SK-N-SH (cell line): ENCODE data around the gene PSMD4. TPM values are rescaled to one million over a fixed set of nuclear protein-coding genes. Genes with fewer than 3 reads are reported as not detected.

ENCODE experiments used
- CTCF ChIA-PET: fragments of 300-600, 350-600 bp; formaldehyde crosslinking; extraction: SDS; loops from one replicate; lab custom pipeline; 2021; lab: Yijun Ruan, JAX
- POLR2A ChIA-PET: fragments of 350-600 bp; sonication (Branson Sonifier 250); formaldehyde crosslinking; extraction: SDS; loops from one replicate; lab custom pipeline; 2020; ENCODE audit warnings: antibody characterized with exemption, inconsistent platforms; lab: Yijun Ruan, JAX
- DNase-seq: peaks from one replicate; pipeline ENCODE4 v3.0.0; 2012
- H2AFZ ChIP-seq: fragments of 200-600 bp; sonication (generic); 2 replicates; pipeline ENCODE4 v1.8.1; 2016; ENCODE audit warnings: antibody characterized with exemption, mild to moderate bottlenecking, low read depth
- H3F3A ChIP-seq: fragments of 200-600 bp; sonication (generic); replicated peaks from 2 replicates; pipeline ENCODE3; 2016; ENCODE audit warnings: antibody characterized with exemption, mild to moderate bottlenecking; ENCODE audit not compliant: insufficient read depth
- H3K27ac ChIP-seq, 2 experiments: fragments of 200-500 bp in 1 of 2; fragments of 200-600 bp in 1 of 2; sonication (Bioruptor generic) in 1 of 2; sonication (generic), shearing (Covaris generic) in 1 of 2; 2 replicates each; pipeline versions ENCODE4 v1.5.1 to v1.6.1; 2014 to 2016; ENCODE audit warnings: low read depth in 2 of 2, inconsistent platforms in 1 of 2, low read length in 1 of 2, mild to moderate bottlenecking in 1 of 2, mixed read lengths in 1 of 2
- H3K27me3 ChIP-seq: fragments of 200-600 bp; sonication (generic), shearing (Covaris generic); 2 replicates; pipeline ENCODE4 v1.6.1; 2016; ENCODE audit warnings: mixed run types; ENCODE audit not compliant: insufficient read depth
- H3K36me3 ChIP-seq, 2 experiments: fragments of 200-500 bp in 1 of 2; fragments of 200-600 bp in 1 of 2; sonication (Bioruptor generic) in 1 of 2; sonication (generic) in 1 of 2; replicated peaks in 1 of 2; 2 replicates each; pipeline versions ENCODE3 to v1.5.1; 2014 to 2016; ENCODE audit warnings: low read length in 1 of 2, mild to moderate bottlenecking in 1 of 2; ENCODE audit not compliant: insufficient read depth in 2 of 2, control insufficient read depth in 1 of 2
- H3K4me1 ChIP-seq, 2 experiments: fragments of 200-500 bp in 1 of 2; fragments of 200-600 bp in 1 of 2; sonication (Bioruptor generic) in 1 of 2; sonication (generic), shearing (Covaris generic) in 1 of 2; 2 replicates each; pipeline versions ENCODE4 v1.5.1 to v1.6.1; 2014 to 2016; ENCODE audit warnings: low read depth in 1 of 2, low read length in 1 of 2, mixed run types in 1 of 2; ENCODE audit not compliant: insufficient read depth in 2 of 2, control insufficient read depth in 1 of 2
- H3K4me2 ChIP-seq: fragments of 200-600 bp; sonication (generic), shearing (Covaris generic); 2 replicates; pipeline ENCODE4 v1.6.1; 2017; ENCODE audit warnings: mixed run types
- H3K4me3 ChIP-seq, 2 experiments: fragments of 200-500 bp in 1 of 2; fragments of 200-600 bp in 1 of 2; sonication (Bioruptor generic) in 1 of 2; sonication (generic), shearing (Covaris generic) in 1 of 2; 2 replicates each; pipeline versions ENCODE4 v1.5.1 to v1.8.1; 2014 to 2016; ENCODE audit warnings: low read depth in 2 of 2, inconsistent platforms in 1 of 2, low read length in 1 of 2, mild to moderate bottlenecking in 1 of 2, mixed read lengths in 1 of 2, moderate library complexity in 1 of 2
- H3K79me2 ChIP-seq: fragments of 200-600 bp; sonication (generic); 2 replicates; pipeline ENCODE4 v1.8.1; 2017; ENCODE audit warnings: mild to moderate bottlenecking; ENCODE audit not compliant: insufficient read depth
- H3K9ac ChIP-seq: fragments of 200-600 bp; sonication (generic); 2 replicates; pipeline ENCODE4 v1.6.1; 2017; ENCODE audit warnings: mixed run types
- H3K9me2 ChIP-seq: fragments of 200-600 bp; sonication (generic); 2 replicates; pipeline ENCODE4 v1.6.1; 2017; ENCODE audit warnings: mixed run types
- H3K9me3 ChIP-seq: fragments of 200-600 bp; sonication (generic); 2 replicates; pipeline ENCODE4 v1.6.1; 2017; ENCODE audit warnings: mixed run types, mild to moderate bottlenecking, moderate library complexity
- H4K20me1 ChIP-seq: fragments of 200-600 bp; sonication (generic); 2 replicates; pipeline ENCODE4 v1.6.1; 2017; ENCODE audit warnings: mild to moderate bottlenecking, mixed run types; ENCODE audit not compliant: insufficient read depth
- FOXJ3 ChIP-seq: sonication (generic); formaldehyde crosslinking; IDR thresholded peaks from 2 replicates; pipeline ENCODE4 v1.5.1; 2020; ENCODE audit warnings: mild to moderate bottlenecking, missing genetic modification reagents
- IRF3 ChIP-seq: fragments of 150-350 bp; IDR thresholded peaks from 2 replicates; pipeline ENCODE4 v1.6.1; 2016; ENCODE audit warnings: mild to moderate bottlenecking, low read depth, low read length
- JUND ChIP-seq: IDR thresholded peaks from 2 replicates; pipeline ENCODE4 v1.4.0; 2012
- MEF2A ChIP-seq: IDR thresholded peaks from 2 replicates; pipeline ENCODE4 v1.4.0; 2012; ENCODE audit warnings: low read depth, borderline replicate concordance
- NFIC ChIP-seq: IDR thresholded peaks from 2 replicates; pipeline ENCODE4 v1.4.0; 2012; ENCODE audit warnings: borderline replicate concordance
- PBX3 ChIP-seq: IDR thresholded peaks from 2 replicates; pipeline ENCODE4; 2012
- RCOR1 ChIP-seq: fragments of 150-350 bp; IDR thresholded peaks from 2 replicates; pipeline ENCODE4 v1.6.1; 2017; ENCODE audit warnings: antibody characterized with exemption, low read length
- TAF1 ChIP-seq: IDR thresholded peaks from 2 replicates; pipeline ENCODE4 v1.6.1; 2012; ENCODE audit warnings: low read depth, mild to moderate bottlenecking, low read length, moderate library complexity, borderline replicate concordance
- TEAD4 ChIP-seq: IDR thresholded peaks from 2 replicates; pipeline ENCODE4 v1.4.0; 2012; ENCODE audit warnings: mild to moderate bottlenecking, borderline replicate concordance; ENCODE audit not compliant: insufficient read depth
- USF2 ChIP-seq: fragments of 150-350 bp; IDR thresholded peaks from 2 replicates; pipeline ENCODE4 v1.6.1; 2017; ENCODE audit warnings: antibody characterized with exemption, low read length, low read depth, borderline replicate concordance
- YY1 ChIP-seq: IDR thresholded peaks from 2 replicates; pipeline ENCODE4 v1.4.0; 2012; ENCODE audit warnings: low read depth, mild to moderate bottlenecking
- WGBS: methylation state at CpG from one replicate; pipeline ENCODE4 v1.1.6; 2017; ENCODE audit warnings: low lambda C conversion rate; 5-methylcytosine and 5-hydroxymethylcytosine counted together
- polyA plus RNA-seq, 3 experiments: library from polyadenylated mRNA; depleted of rRNA; stranded (reverse); fragments of >200 nt; gene quantifications; 2 replicates each; pipeline ENCODE4 v1.2.3, GENCODE V29; 2012
- TF ChIP-seq, protein P1 (sequence below): IDR thresholded peaks from 2 replicates; pipeline ENCODE4 v1.6.1; 2012; ENCODE audit warnings: mild to moderate bottlenecking, low read depth, low read length, moderate library complexity

PSMD4 gene
- polyA plus RNA-seq, 1 of the 3 experiments (the other 2 are of a cell fraction) = 419 TPM

DNA sequence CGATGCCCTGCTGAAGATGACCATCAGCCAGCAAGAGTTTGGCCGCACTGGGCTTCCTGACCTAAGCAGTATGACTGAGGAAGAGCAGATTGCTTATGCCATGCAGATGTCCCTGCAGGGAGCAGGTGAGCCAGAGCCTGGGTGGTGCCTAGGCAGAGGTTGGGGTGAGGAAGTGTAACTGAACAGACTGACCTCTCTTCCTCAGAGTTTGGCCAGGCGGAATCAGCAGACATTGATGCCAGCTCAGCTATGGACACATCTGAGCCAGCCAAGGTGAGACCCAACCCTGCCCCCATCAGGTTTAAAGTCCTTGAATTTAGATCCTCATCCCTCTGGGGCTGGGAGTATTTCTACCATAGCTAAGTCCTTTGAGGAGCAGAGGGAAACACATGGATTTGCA is 11.8 kb downstream of the PSMD4 start:
- CTCF ChIA-PET = interaction anchor here (1.0 to 1.9 kb wide), 3 partner anchors 14 to 77 kb away, joined by 3 to 7 read pairs (median 3); no protein-coding TSS in a partner anchor
- WGBS = 100% methylated on average over 2 of the region's 3 CpGs
- H3K4me2 ChIP-seq = no peak overlapping the region
- DNase-seq = no peak
- no peaks in the 10 kb centered on the region for H3K4me1 ChIP-seq
- 0 out of 2 replicates have a peak, but pooled peaks cover 3% of the 10 kb centered on the region for H4K20me1 ChIP-seq
- no peak overlapping the region for H3K9ac ChIP-seq
- TF ChIP-seq IRF3 (no peak), JUND (no peak), RCOR1 (no peak), YY1 (no peak), TAF1 (no peak), MEF2A (no peak), NFIC (no peak), PBX3 (no peak), USF2 (no peak), FOXJ3 (CRISPR knock-in tag) (no peak), TEAD4 (no peak)
- TF ChIP-seq, protein P1, sequence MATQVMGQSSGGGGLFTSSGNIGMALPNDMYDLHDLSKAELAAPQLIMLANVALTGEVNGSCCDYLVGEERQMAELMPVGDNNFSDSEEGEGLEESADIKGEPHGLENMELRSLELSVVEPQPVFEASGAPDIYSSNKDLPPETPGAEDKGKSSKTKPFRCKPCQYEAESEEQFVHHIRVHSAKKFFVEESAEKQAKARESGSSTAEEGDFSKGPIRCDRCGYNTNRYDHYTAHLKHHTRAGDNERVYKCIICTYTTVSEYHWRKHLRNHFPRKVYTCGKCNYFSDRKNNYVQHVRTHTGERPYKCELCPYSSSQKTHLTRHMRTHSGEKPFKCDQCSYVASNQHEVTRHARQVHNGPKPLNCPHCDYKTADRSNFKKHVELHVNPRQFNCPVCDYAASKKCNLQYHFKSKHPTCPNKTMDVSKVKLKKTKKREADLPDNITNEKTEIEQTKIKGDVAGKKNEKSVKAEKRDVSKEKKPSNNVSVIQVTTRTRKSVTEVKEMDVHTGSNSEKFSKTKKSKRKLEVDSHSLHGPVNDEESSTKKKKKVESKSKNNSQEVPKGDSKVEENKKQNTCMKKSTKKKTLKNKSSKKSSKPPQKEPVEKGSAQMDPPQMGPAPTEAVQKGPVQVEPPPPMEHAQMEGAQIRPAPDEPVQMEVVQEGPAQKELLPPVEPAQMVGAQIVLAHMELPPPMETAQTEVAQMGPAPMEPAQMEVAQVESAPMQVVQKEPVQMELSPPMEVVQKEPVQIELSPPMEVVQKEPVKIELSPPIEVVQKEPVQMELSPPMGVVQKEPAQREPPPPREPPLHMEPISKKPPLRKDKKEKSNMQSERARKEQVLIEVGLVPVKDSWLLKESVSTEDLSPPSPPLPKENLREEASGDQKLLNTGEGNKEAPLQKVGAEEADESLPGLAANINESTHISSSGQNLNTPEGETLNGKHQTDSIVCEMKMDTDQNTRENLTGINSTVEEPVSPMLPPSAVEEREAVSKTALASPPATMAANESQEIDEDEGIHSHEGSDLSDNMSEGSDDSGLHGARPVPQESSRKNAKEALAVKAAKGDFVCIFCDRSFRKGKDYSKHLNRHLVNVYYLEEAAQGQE = no peak
- TF ChIP-seq, all 33 proteins: peak for 0
- no peaks in the 10 kb centered on the region for H3K27me3 ChIP-seq
- peaks cover 32 to 48% of the 10 kb centered on the region in 2 experiments for H3K36me3 ChIP-seq
- H3K9me3 ChIP-seq = no peaks in the 10 kb centered on the region
- no peak overlapping the region for H3K27ac ChIP-seq
- no peak overlapping the region for H3K4me3 ChIP-seq
- H3K9me2 ChIP-seq = no peaks in the 10 kb centered on the region
- peaks cover 6% of the 10 kb centered on the region for H3F3A ChIP-seq
- POLR2A ChIA-PET = no interaction called here
- peaks cover 15% of the 10 kb centered on the region; the same call in 1 of the 2 replicates for H3K79me2 ChIP-seq
- no peak overlapping the region for H2AFZ ChIP-seq
